Measurements from ENCODE around the gene KCNK10. TPM values are rescaled to one million over a fixed set of nuclear protein-coding genes. Genes with fewer than 3 reads are reported as not detected.

KCNK10 gene
- total RNA-seq, 2 donors from 2014 or later: not detected

- Mint-ChIP-seq H3K27ac (no peak overlapping the region), H3K36me3 (ENCODE audit: low read depth) (no peaks in the 10 kb centered on the region), H3K27me3 (peaks cover 31% of the 10 kb centered on the region), H3K4me1 (no peaks in the 10 kb centered on the region), H3K4me3 (no peak overlapping the region)
- no peaks in the 10 kb centered on the region for H3K9me3 ChIP-seq (ENCODE audit: control insufficient read depth, low read length, poor library complexity, severe bottlenecking)
- DNase-seq (no peak), ATAC-seq (no peak)
These were observed 12.6 kb downstream of the KCNK10 start for GRCh38 chr14:88310449-88310848.

- no peak overlapping the region for H3K27ac Mint-ChIP-seq
- H3K27me3 Mint-ChIP-seq: peaks cover 31% of the 10 kb centered on the region
- H3K36me3 Mint-ChIP-seq (ENCODE audit: low read depth): no peaks in the 10 kb centered on the region
- H3K4me3 Mint-ChIP-seq: no peak overlapping the region
- no peak for DNase-seq
- H3K4me1 Mint-ChIP-seq: no peaks in the 10 kb centered on the region
- no peak for ATAC-seq
- no peaks in the 10 kb centered on the region for H3K9me3 ChIP-seq (ENCODE audit: control insufficient read depth, low read length, poor library complexity, severe bottlenecking)
These were observed 13.0 kb downstream of the KCNK10 start for GRCh38 chr14:88310021-88310420.

DNA sequence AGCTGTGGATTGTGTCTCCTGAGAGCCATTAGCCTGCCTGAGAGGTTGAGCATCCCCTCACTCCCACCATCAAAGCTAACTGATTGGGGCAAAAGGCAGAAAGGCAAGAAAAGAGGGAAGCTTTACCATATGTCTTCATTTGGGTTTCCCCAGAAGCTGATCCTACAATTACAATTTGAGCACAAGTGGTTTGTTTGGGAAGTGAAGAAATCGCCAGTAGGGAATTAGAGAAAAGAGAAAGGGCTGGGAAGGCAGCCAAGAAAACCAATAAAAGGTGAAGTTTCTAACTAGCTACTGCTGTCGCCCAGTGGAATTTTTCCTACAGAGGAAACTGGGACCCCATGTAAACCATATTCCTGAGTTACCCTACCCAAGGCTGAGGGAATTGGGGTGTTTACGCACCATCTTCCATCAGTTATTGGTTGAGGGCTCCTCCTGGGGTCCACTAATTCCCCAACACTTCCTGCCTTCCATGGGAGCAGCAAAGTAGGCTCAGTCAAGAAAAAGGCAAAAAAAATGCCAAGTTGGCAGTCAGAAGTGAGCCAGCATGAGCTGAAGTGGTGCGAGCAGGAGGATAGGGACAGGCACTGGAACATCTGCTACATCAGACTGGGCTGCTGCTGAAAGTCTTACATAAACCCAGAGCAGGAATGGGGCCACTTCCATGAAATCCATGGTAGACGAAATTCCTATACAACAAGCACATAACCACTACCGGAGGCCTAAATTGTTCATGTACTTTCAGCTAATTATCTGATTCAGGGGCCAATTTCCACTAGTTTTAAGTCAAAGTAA, 17.3 kb downstream of the KCNK10 start:
- H3K9me3 ChIP-seq (ENCODE audit: control insufficient read depth, low read length, poor library complexity, severe bottlenecking): no peaks in the 10 kb centered on the region
- ATAC-seq: no peak
- peaks cover 36% of the 10 kb centered on the region for H3K27me3 Mint-ChIP-seq
- no peak overlapping the region for H3K27ac Mint-ChIP-seq
- no peaks in the 10 kb centered on the region for H3K4me1 Mint-ChIP-seq
- H3K36me3 Mint-ChIP-seq (ENCODE audit: low read depth): peaks cover 4% of the 10 kb centered on the region
- no peak for DNase-seq
- H3K4me3 Mint-ChIP-seq: no peak overlapping the region

GRCh38 chr14:88303041-88303440, 20.0 kb downstream of the KCNK10 start:
- DNase-seq (no peak), ATAC-seq (no peak)
- H3K27me3 Mint-ChIP-seq: peaks cover 51% of the 10 kb centered on the region
- no peak overlapping the region for H3K27ac Mint-ChIP-seq
- H3K4me3 Mint-ChIP-seq: no peak overlapping the region
- peaks cover 7% of the 10 kb centered on the region for H3K36me3 Mint-ChIP-seq (ENCODE audit: low read depth)
- H3K4me1 Mint-ChIP-seq: peaks cover 4% of the 10 kb centered on the region
- H3K9me3 ChIP-seq (ENCODE audit: control insufficient read depth, low read length, poor library complexity, severe bottlenecking): no peaks in the 10 kb centered on the region

GRCh38 chr14:88301381-88301780, 21.7 kb downstream of the KCNK10 start:
- H3K9me3 ChIP-seq (ENCODE audit: control insufficient read depth, low read length, poor library complexity, severe bottlenecking): no peaks in the 10 kb centered on the region
- no peak for DNase-seq
- H3K36me3 Mint-ChIP-seq (ENCODE audit: low read depth): peaks cover 7% of the 10 kb centered on the region
- peaks cover 4% of the 10 kb centered on the region for H3K4me1 Mint-ChIP-seq
- no peak for ATAC-seq
- H3K27me3 Mint-ChIP-seq: peaks cover 52% of the 10 kb centered on the region
- no peak overlapping the region for H3K27ac Mint-ChIP-seq
- H3K4me3 Mint-ChIP-seq: no peak overlapping the region

DNA sequence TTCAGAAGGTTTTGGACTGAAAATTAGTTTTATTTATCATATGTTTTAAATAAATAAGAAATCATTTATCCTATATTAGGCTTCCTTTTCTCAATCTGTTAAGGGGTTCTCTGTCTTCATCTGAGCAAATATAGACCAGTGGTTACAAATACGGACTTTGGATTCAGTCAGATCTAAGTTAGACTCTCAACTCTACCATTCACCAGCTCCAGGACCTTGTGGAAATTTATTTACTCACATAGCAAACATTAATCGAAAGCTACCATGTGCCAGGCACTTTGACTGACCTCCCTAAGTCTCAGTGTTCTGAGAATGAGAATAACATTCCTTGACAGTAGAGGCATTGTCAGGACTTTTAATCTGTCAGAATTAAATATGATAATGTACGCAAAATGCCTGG, 22.3 kb downstream of the KCNK10 start:
- H3K27me3 Mint-ChIP-seq: peaks cover 58% of the 10 kb centered on the region
- H3K4me3 Mint-ChIP-seq: no peak overlapping the region
- H3K9me3 ChIP-seq (ENCODE audit: control insufficient read depth, low read length, poor library complexity, severe bottlenecking): no peaks in the 10 kb centered on the region
- no peak overlapping the region for H3K27ac Mint-ChIP-seq
- DNase-seq (no peak), ATAC-seq (no peak)
- peaks cover 4% of the 10 kb centered on the region for H3K4me1 Mint-ChIP-seq
- peaks cover 7% of the 10 kb centered on the region for H3K36me3 Mint-ChIP-seq (ENCODE audit: low read depth)

DNA sequence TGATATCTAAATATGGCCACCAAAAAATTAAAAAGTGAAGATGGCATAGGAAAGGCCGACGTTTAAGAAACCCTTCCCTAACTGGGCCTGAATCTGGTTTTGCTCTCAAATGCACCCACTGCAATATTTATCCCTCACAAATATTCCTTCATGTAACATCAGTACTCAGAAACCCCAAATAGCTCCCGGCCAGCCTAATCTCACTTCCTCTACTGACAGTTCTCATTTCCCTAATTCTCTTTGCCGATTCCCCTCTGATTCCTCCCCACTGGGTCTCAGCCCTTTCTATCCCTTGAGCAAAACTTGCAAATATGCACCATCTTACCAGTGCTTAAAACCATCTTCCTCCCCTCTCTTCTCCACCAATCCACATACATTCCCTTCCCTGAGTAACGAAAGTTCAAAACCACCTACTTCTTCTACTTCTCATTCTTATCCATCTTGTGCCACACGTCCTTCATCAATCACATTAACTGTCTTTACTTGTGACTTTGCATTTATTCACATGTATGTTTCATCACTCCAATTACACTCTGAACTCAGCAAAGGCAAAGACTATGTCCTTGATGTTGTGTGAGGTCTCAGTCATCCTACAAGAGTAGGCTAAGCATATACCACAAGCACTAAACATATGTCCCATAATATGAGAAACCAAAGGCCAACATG, 23.1 kb downstream of the KCNK10 start:
- no peak for DNase-seq
- no peak overlapping the region for H3K27ac Mint-ChIP-seq
- H3K9me3 ChIP-seq (ENCODE audit: control insufficient read depth, low read length, poor library complexity, severe bottlenecking): no peaks in the 10 kb centered on the region
- no peak for ATAC-seq
- H3K4me1 Mint-ChIP-seq: peaks cover 4% of the 10 kb centered on the region
- H3K4me3 Mint-ChIP-seq: no peak overlapping the region
- peaks cover 64% of the 10 kb centered on the region for H3K27me3 Mint-ChIP-seq
- peaks cover 7% of the 10 kb centered on the region for H3K36me3 Mint-ChIP-seq (ENCODE audit: low read depth)

GRCh38 chr14:88297306-88297705, 25.8 kb downstream of the KCNK10 start:
- peaks cover 4% of the 10 kb centered on the region for H3K4me1 Mint-ChIP-seq
- H3K27me3 Mint-ChIP-seq: peaks cover 68% of the 10 kb centered on the region
- DNase-seq (no peak), ATAC-seq (no peak)
- peaks cover 7% of the 10 kb centered on the region for H3K36me3 Mint-ChIP-seq (ENCODE audit: low read depth)
- H3K9me3 ChIP-seq (ENCODE audit: control insufficient read depth, low read length, poor library complexity, severe bottlenecking): no peaks in the 10 kb centered on the region
- H3K27ac Mint-ChIP-seq: no peak overlapping the region
- no peak overlapping the region for H3K4me3 Mint-ChIP-seq

DNA sequence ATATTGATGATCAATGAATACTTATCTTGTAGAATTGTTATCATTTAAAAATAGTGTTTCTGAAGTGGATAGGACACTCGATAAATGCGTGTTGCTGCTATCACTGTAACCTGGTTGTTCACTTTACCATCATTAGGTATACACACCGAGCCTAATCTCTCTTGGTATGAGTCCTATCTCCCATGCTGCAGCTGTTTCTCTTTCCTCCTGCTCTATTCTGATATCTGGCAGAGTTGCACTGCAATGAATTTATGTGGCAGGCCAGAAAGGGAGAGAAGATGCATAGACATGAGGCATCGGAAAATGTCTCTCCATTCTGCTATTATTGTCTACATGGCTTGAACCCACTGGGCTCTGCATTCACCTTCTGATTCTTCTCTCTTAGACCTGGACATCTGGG, 26.7 kb downstream of the KCNK10 start:
- no peak overlapping the region for H3K4me3 Mint-ChIP-seq
- DNase-seq (no peak), ATAC-seq (no peak)
- peaks cover 3% of the 10 kb centered on the region for H3K36me3 Mint-ChIP-seq (ENCODE audit: low read depth)
- H3K27ac Mint-ChIP-seq: no peak overlapping the region
- H3K27me3 Mint-ChIP-seq: peaks cover 66% of the 10 kb centered on the region
- H3K4me1 Mint-ChIP-seq: peaks cover 4% of the 10 kb centered on the region
- H3K9me3 ChIP-seq (ENCODE audit: control insufficient read depth, low read length, poor library complexity, severe bottlenecking): no peaks in the 10 kb centered on the region

GRCh38 chr14:88289996-88290395, 33.1 kb downstream of the KCNK10 start:
- ATAC-seq (no peak), DNase-seq (no peak)
- Mint-ChIP-seq H3K36me3 (ENCODE audit: low read depth) (no peaks in the 10 kb centered on the region), H3K4me3 (no peak overlapping the region), H3K4me1 (no peaks in the 10 kb centered on the region), H3K27ac (no peak overlapping the region), H3K27me3 (peaks cover 27% of the 10 kb centered on the region)
- H3K9me3 ChIP-seq (ENCODE audit: control insufficient read depth, low read length, poor library complexity, severe bottlenecking): no peaks in the 10 kb centered on the region

- DNase-seq (no peak), ATAC-seq (no peak)
- H3K9me3 ChIP-seq (ENCODE audit: control insufficient read depth, low read length, poor library complexity, severe bottlenecking): no peaks in the 10 kb centered on the region
- H3K36me3 Mint-ChIP-seq (ENCODE audit: low read depth): no peaks in the 10 kb centered on the region
- H3K4me3 Mint-ChIP-seq: no peak overlapping the region
- H3K27ac Mint-ChIP-seq: no peak overlapping the region
- H3K4me1 Mint-ChIP-seq: no peaks in the 10 kb centered on the region
- peaks cover 21% of the 10 kb centered on the region for H3K27me3 Mint-ChIP-seq
These were observed 33.8 kb downstream of the KCNK10 start for GRCh38 chr14:88289234-88289633.

DNA sequence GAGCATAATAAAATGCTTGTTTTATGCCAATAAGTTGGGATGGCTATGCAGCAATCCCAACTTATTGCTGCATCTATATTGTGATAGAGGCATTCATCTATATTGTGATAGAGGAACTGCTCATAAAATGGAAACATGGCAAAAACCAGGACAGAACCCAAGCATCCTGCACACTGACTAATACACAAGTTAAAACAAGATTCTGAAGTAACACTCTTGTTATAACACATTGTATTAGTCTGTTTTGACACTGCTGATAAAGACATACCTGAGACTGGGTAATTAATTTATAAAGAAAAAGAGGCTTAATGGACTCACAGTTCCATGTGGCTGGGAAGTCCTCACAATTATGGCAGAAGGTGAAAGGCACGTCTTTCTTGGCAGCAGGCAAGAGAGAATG, 36.8 kb downstream of the KCNK10 start:
- no peak overlapping the region for H3K4me3 Mint-ChIP-seq
- H3K36me3 Mint-ChIP-seq (ENCODE audit: low read depth): no peaks in the 10 kb centered on the region
- no peak for DNase-seq
- H3K27me3 Mint-ChIP-seq: peaks cover 13% of the 10 kb centered on the region
- no peaks in the 10 kb centered on the region for H3K9me3 ChIP-seq (ENCODE audit: control insufficient read depth, low read length, poor library complexity, severe bottlenecking)
- no peak for ATAC-seq
- no peak overlapping the region for H3K27ac Mint-ChIP-seq
- H3K4me1 Mint-ChIP-seq: no peaks in the 10 kb centered on the region

DNA sequence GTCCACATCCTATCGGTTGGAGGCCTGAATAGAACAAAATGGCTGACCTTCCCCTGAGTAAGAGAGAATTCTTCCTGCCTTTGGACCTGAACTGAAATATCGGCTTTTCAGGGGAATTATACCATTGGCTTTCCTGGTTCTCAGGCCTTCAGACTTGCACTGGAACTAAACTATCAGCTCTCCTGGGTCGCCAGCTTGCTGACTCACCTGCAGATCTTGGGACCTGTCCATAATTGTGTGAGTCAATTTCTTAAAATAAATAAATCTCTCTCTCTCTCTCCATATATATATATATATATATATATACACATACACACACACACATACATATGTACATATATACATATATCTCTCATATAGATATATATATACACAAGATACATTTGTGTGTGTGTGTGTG, 41.6 kb downstream of the KCNK10 start:
- Mint-ChIP-seq H3K36me3 (ENCODE audit: low read depth) (no peaks in the 10 kb centered on the region), H3K4me3 (no peak overlapping the region), H3K27me3 (peaks cover 28% of the 10 kb centered on the region), H3K27ac (no peak overlapping the region), H3K4me1 (no peaks in the 10 kb centered on the region)
- no peaks in the 10 kb centered on the region for H3K9me3 ChIP-seq (ENCODE audit: control insufficient read depth, low read length, poor library complexity, severe bottlenecking)
- ATAC-seq (no peak), DNase-seq (no peak)
